NCI-H748 (cell line): ENCODE data around the gene CMYA5.

ENCODE experiments used
- DNase-seq: peaks from one replicate; lab custom pipeline; 2025; ENCODE audit not compliant: unreplicated experiment; lab: John Stamatoyannopoulos, UW

Gene CMYA5

DNA sequence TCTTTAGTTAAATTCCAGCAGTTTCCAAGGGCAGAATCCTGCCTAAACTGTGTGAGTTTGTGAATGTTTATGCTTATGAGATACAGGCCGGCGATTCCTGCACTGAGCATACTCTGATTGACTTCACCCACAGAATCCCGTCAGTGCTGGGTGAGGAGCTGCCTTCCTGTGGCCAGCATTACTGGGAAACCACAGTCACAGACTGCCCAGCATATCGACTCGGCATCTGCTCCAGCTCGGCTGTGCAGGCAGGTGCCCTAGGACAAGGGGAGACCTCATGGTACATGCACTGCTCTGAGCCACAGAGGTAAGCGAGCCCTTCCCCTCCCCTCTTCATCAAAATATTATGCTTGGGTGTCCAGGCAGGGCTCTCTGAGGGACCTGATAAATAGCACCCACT is 103.7 kb downstream of the CMYA5 start:
- DNase-seq, result no peak

DNA sequence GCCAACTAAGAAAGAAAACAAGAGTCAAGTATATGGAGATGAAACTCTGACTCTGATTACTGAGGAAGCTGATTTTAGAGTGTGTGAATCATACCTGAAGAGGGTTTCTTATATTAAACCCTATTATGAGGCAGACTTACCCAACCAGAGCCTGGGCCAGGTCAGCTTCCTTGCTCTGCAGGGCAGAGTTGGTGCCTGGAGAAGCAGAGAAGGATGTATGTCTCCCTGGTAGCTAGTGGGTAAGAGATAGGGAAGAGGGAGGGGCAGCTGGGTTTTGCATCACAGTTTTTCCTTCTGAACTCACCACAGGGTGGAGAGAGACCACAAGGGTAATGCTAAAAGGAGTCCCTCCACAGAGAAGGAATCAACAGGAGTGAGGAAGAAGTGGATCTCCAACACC is 104.1 kb downstream of the CMYA5 start:
- no peak for DNase-seq

DNA sequence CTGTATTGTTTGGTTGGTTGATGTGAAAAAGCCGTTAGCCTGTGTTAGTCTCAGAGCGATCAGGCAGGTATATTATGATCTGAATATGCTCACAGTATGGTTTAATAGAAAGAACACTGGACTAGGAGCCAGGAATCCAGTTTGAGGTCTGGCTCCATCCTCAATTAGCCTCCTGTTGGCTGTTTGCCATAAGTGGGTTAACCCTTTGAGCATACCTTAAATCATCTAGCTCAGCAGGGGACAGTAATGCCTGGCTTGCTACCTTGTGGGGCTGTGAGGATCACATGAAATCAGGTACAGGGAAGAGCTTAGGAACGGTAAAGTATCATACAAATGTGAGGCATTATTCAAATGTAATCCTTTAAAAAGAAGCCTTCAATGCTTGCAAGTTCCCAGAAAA is 104.7 kb downstream of the CMYA5 start:
- peak; percentile 80 for DNase-seq

DNA sequence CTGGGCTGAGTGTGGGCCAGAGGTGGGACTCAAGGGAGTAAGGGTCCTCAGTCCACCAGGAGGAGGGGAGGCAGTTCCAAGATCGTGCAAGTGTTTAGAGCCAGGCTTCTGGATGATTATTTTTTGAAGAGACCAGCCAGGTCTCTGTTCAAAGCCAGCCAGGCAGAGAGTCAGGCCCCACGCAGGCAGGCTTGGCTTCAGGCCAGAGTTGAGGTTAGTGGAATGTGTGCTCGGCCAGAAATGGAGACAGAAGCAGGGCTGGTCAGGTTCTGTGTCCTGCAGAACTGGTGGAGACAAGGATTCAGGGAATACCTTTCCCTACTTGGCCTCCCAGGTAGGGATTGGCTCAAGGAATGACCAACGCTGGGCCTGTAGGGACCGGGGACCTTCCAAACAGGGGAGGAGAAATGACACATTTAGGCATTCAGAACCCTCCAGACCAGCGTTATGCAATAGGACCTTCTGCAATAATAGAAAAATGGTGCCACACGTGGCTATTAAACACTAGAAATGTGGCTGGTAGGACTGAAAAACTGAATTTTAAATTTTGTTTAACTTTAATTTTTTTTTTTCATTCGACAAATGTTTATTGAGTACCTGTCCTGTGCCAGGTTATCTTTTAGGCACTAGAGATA is 106.2 kb downstream of the CMYA5 start:
- no peak for DNase-seq

DNA sequence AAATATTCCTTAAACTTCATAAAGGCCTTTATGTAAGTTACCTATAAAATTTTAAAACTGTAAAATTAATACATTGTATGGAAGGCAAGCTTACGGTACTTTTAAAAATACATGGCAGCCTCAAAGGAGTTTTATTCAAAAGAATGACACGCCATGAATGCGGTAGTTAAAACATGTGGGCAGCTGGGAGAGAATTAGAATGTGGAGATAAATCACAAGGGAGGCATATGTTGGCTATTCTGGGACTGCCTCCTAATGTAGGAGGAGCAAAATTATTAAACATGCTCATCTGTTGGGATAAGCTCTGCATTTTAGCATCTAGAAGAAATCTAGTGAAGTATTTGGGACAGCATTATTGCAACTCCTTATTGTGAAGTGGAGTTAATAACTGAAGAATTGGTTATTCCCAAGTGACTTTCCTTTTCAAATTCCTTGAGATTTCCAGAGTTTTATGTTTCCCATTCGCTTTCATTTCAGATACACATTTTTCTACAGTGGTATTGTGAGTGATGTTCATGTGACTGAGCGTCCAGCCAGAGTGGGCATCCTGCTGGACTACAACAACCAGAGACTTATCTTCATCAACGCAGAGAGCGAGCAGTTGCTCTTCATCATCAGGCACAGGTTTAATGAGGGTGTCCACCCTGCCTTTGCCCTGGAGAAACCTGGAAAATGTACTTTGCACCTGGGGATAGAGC is 109.4 kb downstream of the CMYA5 start:
- no peak for DNase-seq

DNA sequence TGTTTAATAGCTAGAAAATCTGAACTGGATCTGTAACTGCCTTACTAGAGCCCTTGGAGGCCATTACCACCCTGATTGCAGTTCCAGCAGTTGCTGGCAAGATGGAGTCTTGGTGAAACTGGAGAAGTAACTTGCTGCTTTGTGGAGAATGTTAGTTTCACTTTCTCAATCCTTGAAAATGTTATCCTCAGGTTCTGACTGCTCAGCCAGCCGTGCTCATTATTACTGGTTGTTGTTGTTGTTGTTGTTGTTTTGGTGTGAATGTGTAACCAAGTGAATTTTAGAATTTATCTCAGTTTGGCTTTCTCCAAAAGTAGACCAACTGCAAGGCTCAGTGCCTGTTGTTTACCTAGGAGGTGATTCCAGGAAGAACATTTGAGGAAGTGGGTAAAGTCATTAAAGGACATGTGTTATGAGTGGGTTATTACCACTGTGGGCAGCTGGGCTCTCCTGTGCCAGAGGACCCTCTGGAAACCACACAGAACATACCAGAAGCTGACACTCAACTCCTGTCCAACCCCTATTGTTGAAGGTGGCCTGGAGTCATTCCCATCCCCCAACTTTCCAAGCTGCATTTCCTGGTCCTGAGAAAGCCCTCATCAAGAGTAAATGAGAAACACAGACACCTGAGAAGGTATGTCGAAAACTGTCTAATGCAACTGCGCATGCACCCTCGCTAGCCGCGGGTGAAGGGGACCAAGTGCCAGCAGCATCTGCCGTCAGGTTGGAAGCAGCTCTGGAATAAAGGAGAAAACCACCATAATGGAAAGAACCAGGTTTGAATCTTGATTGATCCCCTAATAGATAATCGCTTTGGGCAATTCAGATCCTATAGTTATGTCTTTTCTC is 111.6 kb downstream of the CMYA5 start:
- DNase-seq, result no peak

DNA sequence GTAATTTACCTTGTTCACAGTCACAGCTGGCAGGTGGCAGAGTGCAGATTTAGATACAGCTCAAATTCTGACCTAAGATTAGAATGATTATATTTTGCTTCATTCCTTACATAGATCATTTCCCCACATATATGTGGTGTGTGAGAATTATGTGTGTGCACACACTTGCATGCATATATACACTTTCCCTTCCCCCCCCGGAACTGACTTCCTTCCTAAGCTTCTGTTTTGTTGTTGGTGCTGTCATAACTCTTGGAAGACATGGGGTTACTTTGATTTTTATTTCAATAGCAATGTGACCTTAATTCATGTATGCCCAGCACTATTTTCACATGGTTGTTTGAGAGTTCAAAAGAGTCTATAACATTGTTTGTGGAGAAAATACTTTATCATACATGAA is 112.8 kb downstream of the CMYA5 start:
- no peak for DNase-seq

DNA sequence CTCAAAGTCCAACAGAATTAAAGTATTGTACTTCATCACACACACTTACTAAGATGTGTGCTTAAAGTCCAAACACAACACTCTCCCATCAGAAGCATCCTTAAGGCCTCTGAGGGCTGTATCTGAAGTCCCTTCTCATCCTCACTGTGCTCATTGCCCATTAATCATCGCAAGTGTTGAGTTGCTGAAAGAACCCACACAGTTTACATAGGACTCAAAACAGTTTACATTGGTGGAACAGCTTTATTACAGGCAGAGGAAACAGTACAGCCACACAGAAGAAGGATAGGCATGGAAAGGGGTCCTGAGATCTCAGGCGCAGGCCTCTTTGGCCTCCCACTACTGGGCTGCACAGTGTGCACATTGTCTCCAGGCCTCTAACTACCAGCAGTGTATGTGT is 113.4 kb downstream of the CMYA5 start:
- DNase-seq, result no peak

DNA sequence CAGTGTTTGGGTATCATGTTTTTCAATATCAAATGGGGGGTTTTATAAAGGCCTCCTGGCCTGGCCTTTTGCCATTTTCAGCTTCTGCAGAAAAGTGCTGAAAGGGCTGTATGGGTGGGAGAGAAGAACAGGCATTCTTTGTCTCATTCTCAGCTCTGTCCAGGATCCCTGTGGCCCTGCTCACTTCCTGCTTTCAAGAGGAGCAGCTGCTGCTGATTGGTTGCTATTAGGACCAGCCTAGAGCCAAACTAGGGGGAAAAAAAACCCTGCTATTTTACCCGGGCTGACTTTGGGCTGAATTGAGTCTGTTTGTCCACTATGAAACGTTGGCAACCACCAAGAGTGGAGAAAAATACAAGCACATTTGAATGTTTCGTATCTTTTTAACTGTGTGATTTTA is 117.1 kb downstream of the CMYA5 start:
- peak; percentile 11 for DNase-seq

DNA sequence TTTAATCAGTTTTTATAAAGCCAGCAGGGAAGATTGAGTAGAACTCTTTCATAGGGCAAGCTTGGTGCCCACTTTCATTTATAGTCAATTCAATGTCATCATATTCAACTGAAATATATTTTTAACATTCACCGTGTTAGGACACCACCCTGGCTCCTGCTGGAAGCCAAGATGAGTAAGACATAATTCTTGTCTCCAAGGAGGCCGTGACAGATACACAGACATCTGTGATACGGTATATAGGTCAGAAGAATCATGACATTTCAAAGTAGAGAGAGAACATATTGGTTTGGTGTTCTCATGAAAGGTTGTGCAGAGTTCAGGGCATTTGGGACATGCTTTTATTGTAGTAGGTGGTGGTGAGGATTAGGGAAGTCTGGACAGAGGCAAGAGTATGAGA is 120.1 kb downstream of the CMYA5 start:
- DNase-seq, result no peak

DNA sequence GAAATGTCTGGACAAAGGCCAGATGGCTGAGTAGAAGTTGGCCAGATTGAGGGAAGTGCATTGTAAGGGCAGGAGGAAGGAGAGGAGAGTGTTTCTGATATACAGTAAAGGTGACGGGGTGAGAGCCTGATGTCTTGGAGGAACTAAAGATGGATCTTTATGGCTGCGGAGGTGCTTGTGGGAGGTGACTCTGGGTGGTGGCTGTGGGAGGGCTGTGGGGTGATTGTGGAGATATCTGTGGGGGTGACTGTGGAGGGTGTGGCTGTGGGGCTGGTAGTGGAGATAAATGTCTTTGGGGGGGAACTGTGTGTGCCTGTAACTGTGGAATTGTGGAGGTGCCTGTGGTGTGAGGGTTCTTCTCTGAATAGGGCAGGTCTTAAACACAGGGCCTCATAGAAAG is 121.4 kb downstream of the CMYA5 start:
- no peak for DNase-seq

DNA sequence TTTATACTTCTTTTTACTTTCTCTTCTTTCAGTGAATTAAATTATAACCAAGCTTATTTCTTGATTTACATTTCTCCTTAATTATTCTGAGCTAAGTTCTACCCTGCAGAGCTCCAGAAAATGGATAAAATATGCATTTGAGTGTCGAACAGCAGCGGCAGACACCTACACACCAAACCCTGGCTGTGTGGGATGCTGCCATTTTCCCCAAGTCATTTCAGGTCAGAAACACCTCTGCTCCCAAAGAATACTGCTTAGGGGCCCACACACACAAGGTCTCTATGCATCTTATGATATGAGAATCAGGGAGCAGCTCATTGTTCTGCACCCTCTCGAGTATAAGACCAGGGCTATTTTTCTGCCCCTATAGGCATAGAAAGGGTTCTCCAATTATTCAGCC is 122.3 kb downstream of the CMYA5 start:
- DNase-seq, result no peak

DNA sequence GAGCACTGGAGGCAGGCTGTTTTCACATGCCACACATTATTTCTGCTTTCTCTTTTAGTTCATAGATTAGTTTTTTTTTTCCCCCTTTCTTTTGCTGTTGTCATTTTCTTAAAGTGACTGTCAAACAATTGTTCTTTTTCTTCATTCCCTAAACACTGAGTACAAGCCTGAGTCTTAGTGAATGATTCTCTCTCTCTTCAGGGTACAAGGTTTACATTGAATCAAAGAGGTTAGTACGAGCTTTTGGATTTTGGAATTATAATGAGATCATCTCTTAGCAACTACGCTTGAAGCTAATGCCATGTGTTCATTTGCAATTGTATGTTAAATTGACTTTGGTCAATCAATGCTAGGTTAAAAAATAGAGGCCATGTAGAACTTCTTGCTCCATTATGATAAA is 125.1 kb downstream of the CMYA5 start:
- DNase-seq, result no peak

DNA sequence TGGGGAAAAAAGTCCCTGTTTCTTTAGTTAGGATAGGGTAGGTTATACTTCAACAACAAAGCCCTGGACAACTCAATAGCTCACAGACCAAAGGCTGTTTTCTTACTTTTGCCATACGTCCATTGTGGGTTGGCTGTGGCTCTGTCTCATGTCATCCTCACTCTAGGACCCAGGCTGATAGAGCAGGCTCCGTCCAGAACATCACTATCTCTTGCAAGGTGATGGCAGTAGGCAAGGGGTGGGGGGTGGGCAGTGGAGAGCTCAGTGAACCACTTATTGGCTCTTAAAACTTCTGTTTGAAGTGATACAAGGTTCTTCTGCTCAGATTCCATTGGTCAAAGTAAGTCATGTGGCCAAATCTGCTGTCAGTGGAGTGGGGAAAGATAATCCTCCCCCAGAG is 126.4 kb downstream of the CMYA5 start:
- no peak for DNase-seq

DNA sequence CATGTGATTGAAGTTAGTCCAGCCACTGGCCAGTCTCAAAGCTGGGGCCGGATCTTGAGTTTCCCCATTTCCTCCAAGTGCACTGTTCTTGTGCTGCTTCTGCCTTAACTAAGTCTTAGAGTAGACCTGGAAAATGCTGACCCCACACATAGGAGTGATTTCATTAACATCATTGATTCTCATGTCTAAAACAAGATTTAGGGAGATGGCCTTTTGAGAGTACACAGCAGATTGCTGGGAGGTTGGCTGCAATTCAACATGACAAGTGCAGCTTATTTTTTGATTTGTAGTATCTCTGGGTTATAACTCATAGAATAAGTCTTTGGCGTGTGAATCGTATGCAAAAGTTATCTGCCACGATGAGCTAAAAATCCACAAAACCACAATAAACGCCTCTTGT is 131.0 kb downstream of the CMYA5 start:
- no peak for DNase-seq

DNA sequence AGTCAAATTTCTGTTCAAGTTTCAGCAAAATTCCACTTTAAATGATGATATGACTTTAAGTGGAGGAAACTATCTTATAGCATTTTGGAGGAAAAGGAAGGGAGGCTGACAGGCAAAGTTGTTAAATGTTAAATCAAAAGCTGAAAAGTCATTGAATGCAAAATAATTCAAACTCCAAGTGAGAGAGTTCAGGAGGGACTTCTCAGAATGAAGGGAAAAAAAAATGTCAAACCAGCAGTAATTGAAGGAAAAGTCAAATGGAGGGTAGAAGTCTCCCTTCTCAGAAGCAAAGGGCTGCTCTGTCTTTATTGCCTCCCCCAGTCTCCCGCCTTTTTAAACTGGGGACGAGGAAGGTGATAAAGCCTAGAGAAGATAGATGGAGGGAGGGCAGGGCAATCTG is 134.8 kb downstream of the CMYA5 start:
- DNase-seq, result no peak

DNA sequence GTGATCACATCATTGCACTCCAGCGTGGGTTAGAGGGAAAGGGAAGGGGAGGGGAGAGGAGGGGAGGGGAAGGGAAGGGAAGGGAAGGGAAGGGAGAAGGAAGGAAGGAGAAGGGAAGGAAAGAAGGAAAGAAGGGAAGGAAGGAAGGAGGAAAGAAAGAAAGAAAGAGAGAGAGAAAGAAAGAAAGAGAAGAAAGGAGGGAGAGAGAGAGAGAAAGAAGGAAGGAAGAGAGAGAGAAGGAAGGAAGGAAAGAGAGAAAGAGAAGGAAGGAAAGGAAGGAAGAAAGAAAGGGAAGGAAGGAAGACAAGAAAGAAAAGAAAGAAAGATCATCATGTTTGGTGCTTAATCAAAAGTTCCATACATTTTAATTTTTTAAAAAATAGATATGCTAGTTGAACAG is 136.2 kb downstream of the CMYA5 start:
- DNase-seq, result no peak

DNA sequence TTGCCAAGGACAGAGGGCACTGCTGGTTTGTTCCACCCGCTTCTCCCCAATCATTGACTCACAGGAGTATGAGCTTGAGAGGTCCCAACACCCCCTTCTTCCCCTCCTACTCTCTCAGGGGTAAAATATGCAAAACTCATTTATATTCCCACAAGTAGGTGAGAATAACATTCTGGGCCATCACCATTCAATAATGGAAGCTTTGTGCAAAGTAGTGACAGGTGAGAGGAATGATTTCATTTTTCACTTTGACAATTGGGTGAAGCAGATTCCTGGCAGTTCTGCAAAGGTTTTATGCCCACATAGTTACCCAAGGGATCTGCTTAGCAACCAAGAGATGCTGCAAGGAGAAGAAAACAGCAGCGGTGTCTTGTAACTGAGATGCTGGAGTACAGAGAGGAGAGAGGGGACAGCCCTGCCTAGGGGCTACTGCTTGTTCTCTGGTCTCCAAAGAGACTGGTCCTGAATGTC is 137.6 kb downstream of the CMYA5 start:
- DNase-seq, result no peak

DNA sequence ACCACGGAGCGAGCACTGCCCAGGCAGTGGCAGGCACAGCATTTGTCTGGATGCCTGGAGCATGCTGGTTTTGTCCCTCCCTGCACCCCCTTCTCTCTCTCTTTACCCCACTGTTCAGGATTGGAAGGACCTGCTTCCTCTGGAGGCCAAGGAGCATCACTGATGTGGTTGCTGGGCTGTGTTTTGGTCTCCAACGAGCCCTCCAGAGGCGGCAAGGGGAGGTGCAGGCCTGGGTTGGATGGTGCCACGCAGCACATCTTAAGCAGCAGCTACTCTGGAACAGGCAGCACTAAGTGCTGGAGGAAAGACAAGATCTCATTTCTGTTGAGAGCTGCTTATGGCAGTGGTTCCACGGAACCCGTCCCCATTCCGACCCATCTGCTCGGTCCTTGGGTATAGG is 139.6 kb downstream of the CMYA5 start:
- DNase-seq, result peak; percentile 34

DNA sequence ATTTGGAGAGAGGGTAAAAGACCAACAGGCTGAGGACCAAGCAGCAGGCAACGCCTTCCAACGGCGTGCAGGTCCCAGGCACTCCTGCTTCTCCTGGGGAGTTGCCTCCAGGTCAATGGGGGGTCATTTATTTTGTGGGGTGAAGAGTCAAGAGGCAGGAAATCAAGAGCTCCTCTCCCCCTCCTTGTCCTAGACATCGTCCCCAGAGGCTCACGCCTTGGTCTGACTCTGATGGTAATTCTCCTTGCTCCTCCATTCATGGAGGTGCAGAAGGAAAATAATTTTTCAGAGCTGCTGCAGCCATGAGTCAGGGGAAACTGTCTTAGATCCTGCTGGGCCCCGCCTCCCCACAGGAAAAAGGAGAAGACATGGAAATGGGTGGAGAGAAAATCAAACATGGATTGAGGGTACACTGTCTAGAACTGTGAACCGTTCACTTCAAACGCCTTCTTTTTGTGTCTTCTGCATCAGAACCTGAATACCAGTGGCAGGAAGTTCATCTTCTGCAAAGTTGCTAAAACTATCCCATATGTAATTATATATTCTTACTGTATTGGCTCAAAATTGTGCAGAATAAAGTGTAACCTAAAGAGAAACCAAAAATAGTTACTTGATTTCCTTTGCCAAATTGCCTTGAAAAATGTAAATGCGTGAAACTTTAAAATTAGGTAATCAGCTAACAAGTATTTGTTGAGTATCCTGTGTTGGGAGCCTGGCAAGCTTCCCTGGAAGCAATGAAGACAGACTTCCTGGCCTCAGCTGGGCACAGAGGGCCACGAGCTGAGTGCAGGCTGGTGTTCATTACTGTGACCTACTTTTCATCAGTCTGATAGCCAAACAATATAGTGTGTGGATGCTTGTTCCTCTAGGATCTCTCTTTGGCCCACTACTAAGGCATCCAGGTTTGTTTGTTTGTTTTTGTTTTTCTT is 142.0 kb downstream of the CMYA5 start:
- DNase-seq, result no peak

DNA sequence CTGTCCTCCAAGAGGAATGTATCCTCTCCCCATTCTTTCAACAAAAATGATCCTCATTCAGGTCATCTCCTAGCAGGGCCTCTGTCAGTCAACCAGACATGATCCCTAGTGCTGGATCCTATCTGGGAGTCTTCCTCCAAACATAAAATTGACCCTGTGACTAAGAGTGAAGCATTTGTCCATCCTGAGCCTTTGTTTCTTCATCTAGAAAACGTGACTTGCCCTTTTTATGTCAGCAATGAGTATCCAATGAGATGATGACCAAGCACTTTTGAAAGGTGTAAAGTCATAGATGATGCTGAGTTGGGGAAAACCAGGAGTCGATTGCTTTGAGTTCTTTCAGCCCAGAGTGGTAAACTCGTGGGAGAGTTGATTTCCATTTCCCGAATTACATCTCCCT is 143.3 kb downstream of the CMYA5 start:
- DNase-seq, result no peak
